ENCODE measurements around the gene FOXJ1. TPM values are rescaled to one million over a fixed set of nuclear protein-coding genes. Genes with fewer than 3 reads are reported as not detected.

FOXJ1 gene
- total and polyA plus RNA-seq, 2 of the 13 experiments (the other 11 are each of a cell fraction or from before 2014, with no cell fraction given), result 0.98 to 1.6 TPM

GRCh38 chr17:76119409-76120371 is 21.4 kb downstream of the FOXJ1 start (continued):
- peak; percentile 50; the same call in 1 of the 2 replicates for TF ChIP-seq CREM (IDR thresholded peaks at IDR 0.05)
- TF ChIP-seq CREM (CRISPR knock-in tag; IDR thresholded peaks at IDR 0.05), result no peak
- no peak for TF ChIP-seq GATA4 (IDR thresholded peaks at IDR 0.05; ENCODE audit: borderline replicate concordance, low read depth)
- TF ChIP-seq SNAI1 (CRISPR knock-in tag; IDR thresholded peaks at IDR 0.05; ENCODE audit: borderline replicate concordance), result no peak
- TF ChIP-seq IKZF5 (CRISPR knock-in tag; IDR thresholded peaks at IDR 0.05), result peak; percentile 95
- TF ChIP-seq SRSF9 (IDR thresholded peaks at IDR 0.05; ENCODE audit: borderline replicate concordance, insufficient read depth, low read depth, low read length, poor library complexity, severe bottlenecking), result no peak
- TF ChIP-seq MAFK (conservative IDR thresholded peaks at IDR 0.05 in 1 of 2, IDR thresholded peaks at IDR 0.05 in 1 of 2; ENCODE audit: low read length in 2 of 2), result no peak
- TF ChIP-seq ATF6 (CRISPR knock-in tag; conservative IDR thresholded peaks at IDR 0.05), result no peak
- TF ChIP-seq SMARCE1 (IDR thresholded peaks at IDR 0.05; ENCODE audit: borderline replicate concordance), result no peak
- no peak for TF ChIP-seq MBNL3 (CRISPR knock-in tag; conservative IDR thresholded peaks at IDR 0.05)
- no peak for TF ChIP-seq ZNF883 (CRISPR knock-in tag; IDR thresholded peaks at IDR 0.05; ENCODE audit: not compliant biosample characterization)
- TF ChIP-seq KLF12 (CRISPR knock-in tag; IDR thresholded peaks at IDR 0.05; ENCODE audit: borderline replicate concordance), result peak; percentile 19; the same call in 1 of the 2 replicates
- TF ChIP-seq MLLT10 (CRISPR knock-in tag; IDR thresholded peaks at IDR 0.05), result no peak
- peak; percentile 37; the same call in 1 of the 2 replicates for TF ChIP-seq ARID4A (CRISPR knock-in tag; IDR thresholded peaks at IDR 0.05; ENCODE audit: borderline replicate concordance)
- TF ChIP-seq ZNF605 (CRISPR knock-in tag; IDR thresholded peaks at IDR 0.05), result peak; percentile 67
- no peak for TF ChIP-seq SUZ12 (IDR thresholded peaks at IDR 0.05; ENCODE audit: low read depth, low read length)
- 0 out of 2 replicates have a peak, but pooled peaks have one; percentile 52 for TF ChIP-seq ZNF224 (CRISPR knock-in tag; IDR thresholded peaks at IDR 0.05)
- TF ChIP-seq KDM1A (CRISPR knock-in tag; IDR thresholded peaks at IDR 0.05), result 0 out of 2 replicates have a peak, but pooled peaks have one; percentile 24
- no peak for TF ChIP-seq MED8 (CRISPR knock-in tag; IDR thresholded peaks at IDR 0.05; ENCODE audit: insufficient replicate concordance)
- no peak for TF ChIP-seq POLR2AphosphoS2 (IDR thresholded peaks at IDR 0.05; ENCODE audit: low read depth, low read length)
- TF ChIP-seq HIVEP1 (CRISPR knock-in tag; IDR thresholded peaks at IDR 0.05), result no peak
- TF ChIP-seq MTF1 (CRISPR knock-in tag; IDR thresholded peaks at IDR 0.05), result no peak
